GM06990 (cell line): ENCODE results near the gene ABCD4.

Experiments
- DNase-seq: peaks from one replicate; pipeline ENCODE4 v3.0.0-alpha.2; 2011; ENCODE audit not compliant: insufficient read length; ENCODE audit errors: extremely low read depth
- H3K27me3 ChIP-seq: replicated peaks from 2 replicates; pipeline ENCODE4 v1.6.0; 2011; ENCODE audit warnings: low read length; ENCODE audit not compliant: control insufficient read depth, insufficient read depth
- H3K36me3 ChIP-seq: 2 replicates; pipeline ENCODE4 v1.5.1; 2011; ENCODE audit warnings: low read length; ENCODE audit not compliant: control insufficient read depth, insufficient read depth
- H3K4me3 ChIP-seq: replicated peaks from 2 replicates; pipeline ENCODE4 v1.5.1; 2011; ENCODE audit warnings: low read depth, mild to moderate bottlenecking, control low read depth, low read length
- CTCF ChIP-seq: IDR thresholded peaks from 2 replicates; pipeline ENCODE4 v1.5.1; 2011; ENCODE audit warnings: low read length, control low read depth, mild to moderate bottlenecking, inconsistent platforms; ENCODE audit not compliant: insufficient read depth, poor library complexity, severe bottlenecking

Gene ABCD4

GRCh38 chr14:74299061-74299545 is 3.6 kb downstream of the ABCD4 start:
- Histone ChIP-seq H3K27me3 (no peaks in the 10 kb centered on the region), H3K36me3 (peaks cover 18% of the 10 kb centered on the region), H3K4me3 (no peak overlapping the region)
- no peak for DNase-seq
- no peak for TF ChIP-seq CTCF

GRCh38 chr14:74297986-74298385 is 4.7 kb downstream of the ABCD4 start:
- Histone ChIP-seq H3K27me3 (no peaks in the 10 kb centered on the region), H3K4me3 (no peak overlapping the region), H3K36me3 (peaks cover 18% of the 10 kb centered on the region)
- DNase-seq: no peak
- TF ChIP-seq CTCF: no peak

GRCh38 chr14:74296037-74296467 is 6.7 kb downstream of the ABCD4 start:
- DNase-seq: no peak
- TF ChIP-seq CTCF: no peak
- no peaks in the 10 kb centered on the region for H3K27me3 ChIP-seq
- no peak overlapping the region for H3K4me3 ChIP-seq
- peaks cover 26% of the 10 kb centered on the region for H3K36me3 ChIP-seq

GRCh38 chr14:74293606-74294005 is 9.1 kb downstream of the ABCD4 start:
- no peak for DNase-seq
- H3K36me3 ChIP-seq: peaks cover 21% of the 10 kb centered on the region
- H3K4me3 ChIP-seq: no peak overlapping the region
- TF ChIP-seq CTCF: no peak
- no peaks in the 10 kb centered on the region for H3K27me3 ChIP-seq

GRCh38 chr14:74292061-74292460 is 10.7 kb downstream of the ABCD4 start:
- no peak for TF ChIP-seq CTCF
- DNase-seq: no peak
- H3K27me3 ChIP-seq: no peaks in the 10 kb centered on the region
- H3K36me3 ChIP-seq: peaks cover 25% of the 10 kb centered on the region
- H3K4me3 ChIP-seq: no peak overlapping the region

GRCh38 chr14:74290415-74290814 is 12.3 kb downstream of the ABCD4 start:
- Histone ChIP-seq H3K36me3 (peaks cover 26% of the 10 kb centered on the region), H3K27me3 (no peaks in the 10 kb centered on the region), H3K4me3 (no peak overlapping the region)
- DNase-seq: no peak
- peak; percentile 56 for TF ChIP-seq CTCF
